Right cardiac atrium (tissue), 5 donors: ENCODE results near the gene RAB30. TPM values are rescaled to one million over a fixed set of nuclear protein-coding genes. Genes with fewer than 3 reads are reported as not detected.
"Not testable (repeated sequence)": the region's sequence is repeated elsewhere in the genome, so short reads cannot be mapped to it uniquely, and the experiment has no call there.

ENCODE experiments used
- ATAC-seq, 2 donors: fragments of 200-7000 bp; cut with Tn5 transposase; one replicate each; pipeline versions ENCODE4 v1.8.0 to v1.9.1; 2020; ENCODE audit warnings: moderate library complexity in 2 of 2, mild to moderate bottlenecking in 1 of 2
- DNase-seq, 3 donors: peaks; one replicate each; pipeline ENCODE4 v3.0.0-alpha.2; 2020
- H3K27ac ChIP-seq: one replicate; pipeline ENCODE4 v1.5.1; 2013; ENCODE audit warnings: mild to moderate bottlenecking, low read length, control low read depth, moderate library complexity
- H3K27me3 ChIP-seq: one replicate; pipeline ENCODE4 v1.6.1; 2013; ENCODE audit not compliant: control insufficient read depth, insufficient read depth
- H3K4me1 ChIP-seq: one replicate; pipeline ENCODE4 v1.6.1; 2013; ENCODE audit warnings: low read length; ENCODE audit not compliant: control insufficient read depth, insufficient read depth
- H3K4me3 ChIP-seq: one replicate; pipeline ENCODE4 v1.5.1; 2013; ENCODE audit warnings: low read length, control low read depth
- H3K9me3 ChIP-seq: one replicate; pipeline ENCODE4 v1.6.1; 2013; ENCODE audit warnings: low read length; ENCODE audit not compliant: control insufficient read depth
- WGBS: extraction: QIAGEN DNeasy Blood & Tissue Kit; methylation state at CpG from one replicate; pipeline ENCODE4 v1.1.7; 2013; 5-methylcytosine and 5-hydroxymethylcytosine counted together
- intact Hi-C, 4 donors: fragments of 100-400 bp; cut with DNase I; formaldehyde crosslinking; loops; one replicate each; pipeline versions ENCODE4 v1.11.0 to v1.14.0; 2022 to 2023
- polyA plus RNA-seq: library from polyadenylated mRNA; stranded (reverse); fragments of 200-250 nt; gene quantifications from one replicate; pipeline ENCODE4 v1.2.3, GENCODE V29; 2013
- total RNA-seq, 4 donors: library from RNA; stranded (reverse); fragmentation: NEBNext Ultra II Directional; extraction: Animal tissue kit (Norgen Biotek cat#: 25700); gene quantifications; one replicate each; pipeline ENCODE4 v1.2.1, GENCODE V29; 2021
- donor health status: healthy with polysubstance abuse.
- donor health status: DM: no; HTN: yes; CAD: no.
- donor health status: DM: no; HTN: no; CAD: no.
- donor health status: DM: no; HTN: yes; CAD: no; lungs with severe emphysema.
- donor health status: DM: yes; HTN: yes; CAD: no.

RAB30 gene
- total and polyA plus RNA-seq, 5 donors: 4.6 to 30.6 (median 24.1) TPM

- intact Hi-C loops: no loop called here
- Histone ChIP-seq H3K4me3 (no peak overlapping the region), H3K4me1 (no peaks in the 10 kb centered on the region), H3K27me3 (no peaks in the 10 kb centered on the region), H3K27ac (no peak overlapping the region), H3K9me3 (no peaks in the 10 kb centered on the region)
- DNase-seq: no peak
- no peak for ATAC-seq
- WGBS: 77% methylated on average over 2 of the region's 2 CpGs
These were observed 110.9 kb downstream of the RAB30 start for GRCh38 chr11:82960779-82961143.

- ATAC-seq (no peak), DNase-seq (no peak)
- Histone ChIP-seq H3K27ac (no peak overlapping the region), H3K4me1 (no peaks in the 10 kb centered on the region), H3K9me3 (no peaks in the 10 kb centered on the region), H3K4me3 (no peak overlapping the region), H3K27me3 (no peaks in the 10 kb centered on the region)
- 67% methylated on average over 5 of the region's 5 CpGs for WGBS
- intact Hi-C loops: no loop called here
These were observed 111.5 kb downstream of the RAB30 start for GRCh38 chr11:82959987-82960778.

GRCh38 chr11:82955736-82956453, 115.8 kb downstream of the RAB30 start:
- H3K4me1 ChIP-seq, H3K27me3 ChIP-seq, H3K27ac ChIP-seq, H3K4me3 ChIP-seq, intact Hi-C loops, H3K9me3 ChIP-seq, ATAC-seq: not testable (repeated sequence)
- DNase-seq: peak in 2 of 3 donors; percentile 55 to 67
- WGBS: 62% methylated on average over 9 of the region's 9 CpGs

GRCh38 chr11:82950502-82950901, 121.2 kb downstream of the RAB30 start:
- H3K9me3 ChIP-seq, H3K27ac ChIP-seq, ATAC-seq, DNase-seq, H3K4me3 ChIP-seq, intact Hi-C loops, H3K27me3 ChIP-seq, H3K4me1 ChIP-seq: not testable (repeated sequence)
- 94% methylated on average over 2 of the region's 2 CpGs for WGBS

- ATAC-seq (no peak), DNase-seq (no peak)
- intact Hi-C loops: no loop called here
- Histone ChIP-seq H3K4me3 (no peak overlapping the region), H3K27ac (no peak overlapping the region), H3K4me1 (no peaks in the 10 kb centered on the region), H3K27me3 (no peaks in the 10 kb centered on the region), H3K9me3 (no peaks in the 10 kb centered on the region)
These were observed 122.3 kb downstream of the RAB30 start for GRCh38 chr11:82949352-82949751.

- H3K27me3 ChIP-seq: no peaks in the 10 kb centered on the region
- H3K4me1 ChIP-seq: no peaks in the 10 kb centered on the region
- H3K4me3 ChIP-seq: no peak overlapping the region
- no peak overlapping the region for H3K27ac ChIP-seq
- DNase-seq (no peak), ATAC-seq (no peak)
- intact Hi-C loops: no loop called here
- no peaks in the 10 kb centered on the region for H3K9me3 ChIP-seq
These were observed 126.0 kb downstream of the RAB30 start for GRCh38 chr11:82945682-82946081.

GRCh38 chr11:82945041-82945440, 126.7 kb downstream of the RAB30 start:
- H3K9me3 ChIP-seq, H3K27me3 ChIP-seq, DNase-seq, ATAC-seq, H3K4me1 ChIP-seq, H3K27ac ChIP-seq, H3K4me3 ChIP-seq, intact Hi-C loops: not testable (repeated sequence)
- 89% methylated on average over 1 of the region's 1 CpG for WGBS

- intact Hi-C loops: no loop called here
- 83% methylated on average over 2 of the region's 2 CpGs for WGBS
These were observed 127.5 kb downstream of the RAB30 start for GRCh38 chr11:82944198-82944597.

GRCh38 chr11:82943430-82943829, 128.3 kb downstream of the RAB30 start:
- H3K4me1 ChIP-seq, H3K27ac ChIP-seq, H3K9me3 ChIP-seq, ATAC-seq, H3K4me3 ChIP-seq, DNase-seq, intact Hi-C loops, H3K27me3 ChIP-seq: not testable (repeated sequence)
- 96% methylated on average over 1 of the region's 1 CpG for WGBS

More at GRCh38 chr11:82944198-82944597, 127.5 kb downstream of the RAB30 start:
- DNase-seq (no peak), ATAC-seq (no peak)
- Histone ChIP-seq H3K27ac (no peak overlapping the region), H3K9me3 (no peaks in the 10 kb centered on the region), H3K27me3 (no peaks in the 10 kb centered on the region), H3K4me3 (no peak overlapping the region), H3K4me1 (no peaks in the 10 kb centered on the region)

- WGBS: 96% methylated on average over 2 of the region's 2 CpGs
- Histone ChIP-seq H3K4me1 (no peaks in the 10 kb centered on the region), H3K9me3 (no peaks in the 10 kb centered on the region), H3K27me3 (no peaks in the 10 kb centered on the region), H3K27ac (no peak overlapping the region), H3K4me3 (no peak overlapping the region)
- no peak for ATAC-seq
- peak in 1 of 3 donors; percentile 31 for DNase-seq
- intact Hi-C loops: no loop called here
These were observed 129.3 kb downstream of the RAB30 start for GRCh38 chr11:82942376-82942775.

GRCh38 chr11:82939456-82939855, 132.2 kb downstream of the RAB30 start:
- H3K27me3 ChIP-seq: no peaks in the 10 kb centered on the region
- no peak for DNase-seq
- no peaks in the 10 kb centered on the region for H3K9me3 ChIP-seq
- H3K4me3 ChIP-seq: no peak overlapping the region
- no peak for ATAC-seq
- WGBS: 98% methylated on average over 2 of the region's 2 CpGs
- intact Hi-C loops: no loop called here
- no peak overlapping the region for H3K27ac ChIP-seq
- H3K4me1 ChIP-seq: no peaks in the 10 kb centered on the region
